Measurements from ENCODE around the gene C10orf53.

Gene C10orf53

DNA sequence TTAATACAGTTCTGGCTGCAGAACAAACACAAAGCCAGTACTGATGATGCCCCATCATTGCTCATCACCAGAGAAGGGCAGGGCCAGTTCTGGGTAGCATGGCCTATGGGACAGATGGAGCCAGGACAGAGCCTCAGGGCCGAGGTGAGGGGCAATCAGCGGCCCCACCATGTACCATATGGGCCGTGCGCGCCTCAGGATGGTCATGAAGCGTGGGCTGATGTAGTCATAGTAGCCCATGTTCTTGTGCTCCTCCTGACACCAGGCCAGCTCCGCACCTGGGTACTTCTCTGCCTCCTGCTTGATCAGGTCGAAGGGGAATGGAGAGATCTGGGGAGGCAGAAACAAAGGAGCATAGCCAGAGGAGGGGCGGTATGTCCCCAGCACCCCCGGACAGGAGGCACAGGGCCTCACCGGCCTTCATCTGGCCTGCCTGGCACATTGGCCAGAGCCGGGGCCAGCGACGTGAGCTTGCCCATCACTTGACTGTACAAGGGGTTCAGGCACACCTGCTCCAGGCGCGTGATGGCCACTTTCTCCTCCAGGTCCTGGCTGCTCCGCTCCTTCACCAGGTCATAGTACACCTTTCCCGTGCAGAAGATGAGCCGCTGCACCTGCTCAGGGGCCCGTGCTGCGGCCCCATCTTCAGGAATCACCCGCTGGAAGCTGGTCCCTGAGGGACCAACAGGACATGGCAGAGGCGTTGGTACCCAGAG lies 56.6 kb downstream of the C10orf53 start:
- intact Hi-C loops (cut with DNase I), result no loop called here
- DNase-seq, result peak in 1 of 10 donors; percentile 71

DNA sequence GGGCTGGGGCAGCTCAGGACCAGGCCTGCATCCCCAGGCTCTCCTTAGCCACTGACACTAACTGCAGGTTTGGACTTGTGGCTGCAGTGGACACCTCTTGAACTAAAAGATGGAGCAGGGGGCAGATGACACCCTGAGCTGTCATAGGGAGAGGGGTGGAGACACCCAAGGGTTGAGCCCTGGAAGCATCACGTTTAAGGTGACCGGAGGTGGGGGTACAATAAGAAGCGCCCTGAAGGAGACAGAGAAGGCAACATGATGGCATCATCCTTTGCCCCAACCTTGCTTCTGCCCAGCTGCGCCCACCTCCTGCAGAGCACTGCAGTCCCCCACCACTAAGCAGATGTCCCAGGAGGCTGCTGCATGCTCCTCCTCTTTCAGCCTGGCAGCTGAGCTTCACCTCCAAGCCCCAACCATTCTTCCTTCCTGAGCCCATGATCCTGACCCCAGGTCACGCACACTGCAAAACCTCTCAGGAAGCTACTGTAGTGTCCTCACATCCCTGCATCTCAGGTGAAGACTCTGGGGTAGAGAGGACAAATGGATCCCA lies 57.2 kb downstream of the C10orf53 start:
- no peak for DNase-seq
- intact Hi-C loops (cut with DNase I), result no loop called here

DNA sequence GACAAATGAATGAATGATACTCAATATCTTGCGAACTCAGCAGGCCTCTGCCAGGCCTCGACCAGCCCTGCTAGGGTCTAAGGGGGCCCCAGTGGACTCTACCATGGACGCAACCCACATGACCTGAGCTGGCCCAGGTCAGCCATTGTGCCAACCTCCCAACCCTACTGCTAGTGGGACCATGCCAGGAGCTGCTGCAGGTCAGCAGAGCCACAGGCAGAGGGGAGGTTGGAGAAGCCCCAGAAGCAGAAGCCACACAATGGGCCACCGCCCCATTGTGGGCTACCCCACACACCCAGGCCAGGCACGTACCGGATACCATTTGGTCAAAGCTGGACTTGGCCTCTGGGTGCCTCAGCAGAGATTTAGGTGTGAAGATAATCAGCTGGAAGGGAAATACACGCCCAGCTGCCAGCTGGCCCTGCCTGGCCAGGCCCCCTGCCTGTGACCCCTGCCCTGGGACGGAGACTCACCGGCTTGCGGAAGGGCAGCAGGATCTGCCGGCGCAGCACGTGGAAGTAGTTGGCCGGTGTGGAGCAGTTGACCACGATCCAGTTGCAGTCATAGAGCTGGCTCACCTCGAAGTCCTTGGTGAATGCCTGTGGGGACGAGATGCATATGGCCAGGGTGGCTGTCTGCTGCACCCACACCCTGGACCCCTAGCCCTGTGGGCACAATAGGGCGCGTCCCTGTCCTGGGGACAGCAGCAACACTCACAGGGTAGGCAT lies 58.2 kb downstream of the C10orf53 start:
- DNase-seq, result peak in 1 of 10 donors; percentile 75
- intact Hi-C loops (cut with DNase I), result no loop called here

DNA sequence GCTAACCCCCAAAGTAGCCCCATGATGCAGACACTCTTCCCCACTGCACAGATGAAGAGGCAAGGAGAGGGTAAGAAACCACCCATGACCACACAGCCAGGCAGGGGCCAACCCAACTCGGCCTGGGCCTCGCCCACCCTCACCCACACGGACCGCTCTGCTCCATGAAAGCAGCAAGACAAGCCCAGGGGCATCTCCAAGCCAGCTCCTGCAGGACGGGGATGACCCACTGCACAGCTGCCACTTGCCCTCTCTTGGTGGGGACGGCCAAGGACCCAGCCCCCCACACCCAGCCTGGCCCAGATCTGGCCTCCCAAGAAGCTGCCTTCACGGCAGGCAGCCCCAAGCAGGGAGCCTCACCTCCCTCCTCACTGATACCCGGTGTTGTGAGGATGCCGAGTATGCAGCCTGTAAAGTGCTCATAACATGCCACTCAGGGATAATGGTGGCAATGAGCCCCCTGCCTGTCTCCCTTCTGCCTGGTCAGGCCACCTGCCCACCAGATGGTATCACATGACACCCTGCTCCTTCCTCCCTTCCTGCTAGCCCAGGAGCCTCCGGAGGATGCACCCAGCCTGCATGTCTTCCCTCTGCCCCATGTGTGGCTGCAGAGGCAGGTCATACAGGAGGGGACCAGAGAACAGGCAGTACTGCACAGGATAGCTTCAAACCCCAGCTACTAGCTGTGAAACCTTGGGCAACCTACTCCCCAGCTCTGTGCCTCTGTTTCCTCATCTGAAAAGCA lies 59.3 kb downstream of the C10orf53 start:
- DNase-seq, result peak in 2 of 10 donors; percentile 83

GRCh38 chr10:49739426-49739825 lies 60.0 kb downstream of the C10orf53 start:
- DNase-seq, result peak in 1 of 10 donors; percentile 74
- intact Hi-C loops (cut with DNase I), result no loop called here

More for the DNA sequence above, 59.3 kb downstream of the C10orf53 start:
- intact Hi-C loops (cut with DNase I), result no loop called here

- peak in 1 of 10 donors; percentile 67 for DNase-seq
- intact Hi-C loops (cut with DNase I), result no loop called here
These were observed 61.1 kb downstream of the C10orf53 start for GRCh38 chr10:49740346-49741107.

- intact Hi-C loops (cut with DNase I), result no loop called here
- DNase-seq, result peak in 1 of 10 donors; percentile 47
These were observed 61.9 kb downstream of the C10orf53 start for GRCh38 chr10:49741108-49741995.

DNA sequence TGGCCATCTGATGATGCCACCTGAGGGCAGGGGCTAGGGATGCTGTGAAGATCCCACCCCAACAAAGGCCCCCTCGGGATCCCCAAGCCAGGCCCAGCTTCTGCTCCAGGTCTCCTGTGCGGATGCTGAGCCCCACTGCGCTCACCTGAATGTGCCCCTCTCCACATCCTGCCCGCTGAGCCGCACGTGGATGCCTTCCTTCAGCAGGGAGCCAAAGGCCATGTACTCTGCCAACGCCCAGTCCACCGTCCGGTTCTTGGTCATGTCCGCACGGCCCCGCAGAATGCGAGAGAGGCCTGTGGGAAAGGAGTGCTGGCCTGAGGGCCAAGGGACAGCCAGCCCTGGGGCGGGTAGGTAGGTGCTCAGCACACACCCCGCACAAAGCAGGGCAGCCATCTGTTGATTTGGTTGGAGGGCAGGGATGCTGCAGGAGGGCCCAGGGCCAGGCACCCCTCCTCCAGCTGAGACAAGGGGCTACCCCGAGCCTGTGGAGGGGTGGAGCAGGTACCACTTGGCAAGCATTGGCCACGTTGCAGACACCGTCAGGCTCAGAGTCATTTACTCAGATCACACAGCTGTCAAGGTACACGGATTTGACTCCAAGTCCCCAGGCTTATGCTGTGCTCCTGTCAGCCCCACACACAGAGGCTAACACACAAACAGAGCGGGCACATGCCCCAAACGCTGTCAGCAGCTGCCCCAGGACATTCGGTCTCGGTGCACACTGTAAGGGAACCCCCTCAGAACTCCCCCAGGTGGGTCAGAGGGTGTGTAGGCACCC lies 63.4 kb downstream of the C10orf53 start:
- intact Hi-C loops (cut with DNase I), result no loop called here
- peak in 1 of 10 donors; percentile 84 for DNase-seq

DNA sequence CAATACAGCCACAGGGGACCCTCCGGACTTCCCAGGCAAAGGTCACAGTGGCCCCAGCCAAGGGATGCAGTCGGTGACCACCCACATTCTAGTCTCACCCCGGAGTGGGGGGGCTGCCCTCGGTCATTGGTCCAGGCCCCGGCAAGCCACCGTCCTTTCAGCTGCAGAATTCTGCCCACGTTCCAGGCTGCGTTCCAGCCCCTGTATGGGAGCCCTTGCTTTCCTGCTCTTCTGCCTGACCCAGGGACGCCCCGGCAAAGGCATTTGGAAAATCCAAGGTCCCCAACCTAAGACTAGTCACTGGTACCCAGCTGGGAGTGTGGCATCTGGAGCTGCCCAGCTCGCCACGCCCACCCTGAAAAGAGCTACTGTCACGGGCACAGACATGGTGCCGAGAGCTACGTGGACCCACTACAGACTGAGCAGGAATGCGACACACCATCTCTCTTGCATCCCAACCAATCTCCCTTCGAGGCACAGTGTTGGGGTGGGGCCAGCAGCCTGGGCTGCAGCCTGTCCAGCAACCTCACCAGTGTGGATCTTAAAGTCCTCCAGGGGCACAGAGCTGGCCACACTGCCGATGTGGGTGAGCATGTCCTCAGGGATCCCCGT lies 64.1 kb downstream of the C10orf53 start:
- peak in 1 of 10 donors; percentile 77 for DNase-seq
- intact Hi-C loops (cut with DNase I), result no loop called here

- intact Hi-C loops (cut with DNase I), result no loop called here
These were observed 64.7 kb downstream of the C10orf53 start for GRCh38 chr10:49744091-49744685.

DNA sequence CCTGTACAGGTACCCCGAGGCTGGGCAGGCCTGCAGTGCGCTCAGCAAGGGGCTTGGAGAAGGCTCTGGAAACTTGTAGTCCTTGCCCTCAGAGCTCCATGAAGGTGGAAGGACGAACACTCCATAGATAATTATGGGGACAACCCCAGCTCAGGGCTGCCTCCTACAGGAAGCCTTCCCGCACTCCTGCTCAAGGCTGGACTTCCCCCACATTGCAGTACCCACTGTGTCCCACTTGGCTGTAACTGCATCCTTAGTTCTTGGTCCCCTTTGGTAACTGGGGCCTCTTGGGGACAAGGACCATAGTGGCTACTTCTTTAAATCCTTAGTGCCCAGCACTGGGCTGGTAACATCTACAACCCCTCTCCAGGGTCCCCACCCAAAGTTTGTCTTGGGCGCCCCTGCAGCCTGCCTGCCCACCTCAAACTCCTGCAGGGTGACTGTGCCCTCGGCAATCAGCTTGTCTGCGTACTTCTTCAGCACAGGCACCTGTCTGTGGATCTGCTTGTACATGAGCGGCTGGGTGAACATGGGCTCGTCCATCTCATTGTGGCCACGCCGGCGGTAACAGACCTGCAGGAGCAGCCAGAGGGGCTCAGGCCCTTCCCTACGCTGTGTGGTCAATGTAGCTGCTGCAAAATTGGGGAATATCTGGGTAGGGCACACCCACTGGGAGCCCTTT lies 65.6 kb downstream of the C10orf53 start:
- DNase-seq, result no peak
- intact Hi-C loops (cut with DNase I), result no loop called here

More at GRCh38 chr10:49744091-49744685, 64.7 kb downstream of the C10orf53 start:
- DNase-seq, result peak in 1 of 10 donors; percentile 54

GRCh38 chr10:49745756-49746155 lies 66.3 kb downstream of the C10orf53 start:
- intact Hi-C loops (cut with DNase I), result no loop called here
- DNase-seq, result peak in 1 of 10 donors; percentile 76

- intact Hi-C loops (cut with DNase I), result no loop called here
- DNase-seq, result peak in 1 of 10 donors; percentile 75
These were observed 67.3 kb downstream of the C10orf53 start for GRCh38 chr10:49746626-49747302.

Data from posterior cingulate gyrus (tissue), 11 donors.